ENCODE data around the gene DACH1. TPM values are rescaled to one million over a fixed set of nuclear protein-coding genes. Genes with fewer than 3 reads are reported as not detected.

DACH1 gene
- total and polyA plus RNA-seq, 2 of the 8 experiments (the other 6 are each of a cell fraction or from before 2014, with no cell fraction given): 0.12 to 0.67 TPM

GRCh38 chr13:71488201-71488600 lies 378.8 kb downstream of the DACH1 start:
- POLR2A ChIA-PET (ENCODE audit: partially characterized antibody): no interaction called here
- CTCF ChIA-PET (ENCODE audit: partially characterized antibody): interaction anchor here (0.6 kb wide), 1 partner anchor 314 kb away, joined by 3 read pairs; no protein-coding TSS in a partner anchor
- TF ChIP-seq POLR2AphosphoS5 (IDR thresholded peaks at IDR 0.05; ENCODE audit: low read depth, low read length) (no peak), TAF7 (optimal IDR thresholded peaks at IDR 0.05; ENCODE audit: borderline replicate concordance, low read depth, low read length) (no peak), RNF2 (IDR thresholded peaks at IDR 0.05; ENCODE audit: borderline replicate concordance, low read depth, low read length, missing control alignments, poor library complexity, severe bottlenecking) (no peak), BCL11A (IDR thresholded peaks at IDR 0.05; ENCODE audit: low read depth in 2 of 2, low read length in 2 of 2) (no peak), MAFK (IDR thresholded peaks at IDR 0.05; ENCODE audit: low read depth, low read length) (no peak), BACH1 (IDR thresholded peaks at IDR 0.05; ENCODE audit: low read length) (no peak), CTCF (IDR thresholded peaks at IDR 0.05; ENCODE audit: control extremely low read depth in 1 of 3, insufficient read depth in 1 of 3, low read depth in 1 of 3, low read length in 3 of 3) (no peak), EGR1 (IDR thresholded peaks at IDR 0.05; ENCODE audit: borderline replicate concordance, low read depth, low read length) (no peak), TCF12 (IDR thresholded peaks at IDR 0.05; ENCODE audit: low read depth, low read length) (no peak), SUZ12 (IDR thresholded peaks at IDR 0.05; ENCODE audit: low read length) (no peak), USF2 (IDR thresholded peaks at IDR 0.05; ENCODE audit: low read length) (no peak)

More at GRCh38 chr13:71488201-71488600, 378.8 kb downstream of the DACH1 start:
- peaks cover 0 to 1% (median 0%) of the 10 kb centered on the region in 4 experiments; a peak in 1 of 7 replicates for H3K27me3 ChIP-seq (replicated peaks in 1 of 4; ENCODE audit: control insufficient read depth in 3 of 4, extremely low read depth in 1 of 4, insufficient read depth in 3 of 4, low read length in 3 of 4)
- H3K14ac ChIP-seq (ENCODE audit: insufficient read length): no peak overlapping the region
- H3K27ac ChIP-seq (ENCODE audit: low read depth, low read length): no peak overlapping the region
- no peak overlapping the region for H3K4me2 ChIP-seq (ENCODE audit: insufficient read depth in 1 of 2, low read depth in 2 of 2, low read length in 2 of 2)
- no peak overlapping the region for H3K4ac ChIP-seq (replicated peaks; ENCODE audit: insufficient read length, low read depth, low read length)
- 92% methylated on average over 1 of the region's 1 CpG; no CpG with 5 or more reads in 1 of the 2 experiments for WGBS, 2 experiments (ENCODE audit: extremely low coverage in 1 of 2, insufficient coverage in 1 of 2, insufficient read length in 1 of 2, insufficient replicate concordance in 2 of 2, low coverage in 1 of 2, low lambda C conversion rate in 2 of 2, missing lambda C conversion rate in 1 of 2)
- no peak overlapping the region for H4K5ac ChIP-seq (ENCODE audit: insufficient read length, low read depth, low read length)
- no peak overlapping the region for H4K8ac ChIP-seq (ENCODE audit: extremely low read depth, insufficient read depth, low read length)
- FAIRE-seq (no peak), DNase-seq (ENCODE audit: low read depth in 1 of 2, low spot score in 2 of 2) (no peak)
- no peak overlapping the region for H2BK12ac ChIP-seq (ENCODE audit: low read depth, low read length)
- H3K56ac ChIP-seq (replicated peaks; ENCODE audit: insufficient read length, low read depth, low read length): no peak overlapping the region
- H2BK20ac ChIP-seq (ENCODE audit: low read length): no peak overlapping the region
- H3K36me3 ChIP-seq (ENCODE audit: control insufficient read depth in 2 of 4, insufficient read depth in 4 of 4, low read length in 3 of 4): no peaks in the 10 kb centered on the region
- no peaks in the 10 kb centered on the region for H3K9me3 ChIP-seq (ENCODE audit: insufficient read depth in 2 of 2, low read depth in 1 of 2, low read length in 1 of 2)
- no peaks in the 10 kb centered on the region for H4K20me1 ChIP-seq (replicated peaks in 1 of 2; ENCODE audit: control insufficient read depth in 1 of 2, insufficient read depth in 2 of 2, low read length in 2 of 2)
- no peaks in the 10 kb centered on the region for H3K23me2 ChIP-seq (ENCODE audit: low read depth, low read length)
- H3K79me2 ChIP-seq (ENCODE audit: control insufficient read depth in 1 of 2, insufficient read depth in 2 of 2, low read length in 2 of 2): no peaks in the 10 kb centered on the region
- no peak overlapping the region for H3K9ac ChIP-seq (replicated peaks in 1 of 4; ENCODE audit: extremely low read depth in 1 of 4, low read depth in 3 of 4, low read length in 3 of 4)
- no peak overlapping the region for H2BK120ac ChIP-seq (replicated peaks; ENCODE audit: low read depth, low read length)
- no peaks in the 10 kb centered on the region for H3K4me1 ChIP-seq (replicated peaks in 1 of 4; ENCODE audit: control insufficient read depth in 3 of 4, insufficient read depth in 4 of 4, low read length in 3 of 4)
- no peak overlapping the region for H4K91ac ChIP-seq (replicated peaks; ENCODE audit: insufficient read length, low read length)
- no peak overlapping the region for H3K18ac ChIP-seq (ENCODE audit: extremely low read depth, low read length)
- H2AFZ ChIP-seq (ENCODE audit: low read length): no peak overlapping the region
- H3K4me3 ChIP-seq (ENCODE audit: extremely low read depth in 1 of 4, insufficient read depth in 2 of 4, low read depth in 3 of 4, low read length in 4 of 4): no peak overlapping the region
- no peak overlapping the region for H3K23ac ChIP-seq (ENCODE audit: insufficient read length)
- H2BK5ac ChIP-seq (ENCODE audit: low read depth, low read length): no peak overlapping the region
- no peaks in the 10 kb centered on the region for H3K79me1 ChIP-seq (ENCODE audit: low read depth, low read length)
- no peak overlapping the region for H2BK15ac ChIP-seq (ENCODE audit: low read length)
- no peak overlapping the region for H2AK5ac ChIP-seq (ENCODE audit: low read depth, low read length)

All from H1 (cell line).